ENCODE data around the gene HMCN1.

- TF ChIP-seq CTCF (IDR thresholded peaks at IDR 0.05) (no peak), POLR2A (IDR thresholded peaks at IDR 0.05) (no peak), EP300 (IDR thresholded peaks at IDR 0.05) (no peak), POLR2AphosphoS5 (IDR thresholded peaks at IDR 0.05) (no peak)
Observed at GRCh38 chr1:185695299-185695698, 38.9 kb upstream of the HMCN1 start.
